Effector memory CD8-positive, alpha-beta T cell (primary cell): Measurements from ENCODE around the gene LTBR.
"Not testable (repeated sequence)": the region's sequence is repeated elsewhere in the genome, so short reads cannot be mapped to it uniquely, and the experiment has no call there.

Experiments
- ATAC-seq: fragments of 150-1000 bp; cut with Tn5 transposase; replicated peaks from 2 replicates; pipeline ENCODE4 v1.10.0; 2021; ENCODE audit warnings: mild to moderate bottlenecking, moderate library complexity
- DNase-seq, 3 experiments: peaks; one replicate each; pipeline ENCODE4 v3.0.0; 2021
- H3K27ac Mint-ChIP-seq, 2 donors: one replicate each; pipeline ENCODE4 v1.8.0; 2022; ENCODE audit warnings: mild to moderate bottlenecking in 2 of 2, mixed read lengths in 2 of 2, moderate library complexity in 2 of 2
- H3K27me3 Mint-ChIP-seq, 2 donors: one replicate each; pipeline ENCODE4 v1.8.0; 2022; ENCODE audit warnings: mixed read lengths in 2 of 2
- H3K36me3 Mint-ChIP-seq: one replicate; pipeline ENCODE4 v1.8.0; 2022; ENCODE audit warnings: mild to moderate bottlenecking, moderate library complexity, mixed read lengths; ENCODE audit not compliant: insufficient read depth
- H3K4me1 Mint-ChIP-seq, 2 donors: one replicate each; pipeline ENCODE4 v1.8.0; 2022; ENCODE audit warnings: low read depth in 2 of 2, mixed read lengths in 2 of 2
- H3K4me3 Mint-ChIP-seq, 2 donors: one replicate each; pipeline ENCODE4 v1.8.0; 2022; ENCODE audit warnings: mild to moderate bottlenecking in 2 of 2, mixed read lengths in 2 of 2, moderate library complexity in 2 of 2
- H3K9me3 Mint-ChIP-seq, 2 donors: one replicate each; pipeline ENCODE4 v1.8.0; 2022; ENCODE audit warnings: mixed read lengths in 2 of 2
- total RNA-seq, 9 experiments: gene quantifications; one replicate each; lab custom pipeline; 2026; lab: John Stamatoyannopoulos, UW

Gene LTBR
- 0 to 0.43 (median 0) reads per million in 9 experiments for total RNA-seq

DNA sequence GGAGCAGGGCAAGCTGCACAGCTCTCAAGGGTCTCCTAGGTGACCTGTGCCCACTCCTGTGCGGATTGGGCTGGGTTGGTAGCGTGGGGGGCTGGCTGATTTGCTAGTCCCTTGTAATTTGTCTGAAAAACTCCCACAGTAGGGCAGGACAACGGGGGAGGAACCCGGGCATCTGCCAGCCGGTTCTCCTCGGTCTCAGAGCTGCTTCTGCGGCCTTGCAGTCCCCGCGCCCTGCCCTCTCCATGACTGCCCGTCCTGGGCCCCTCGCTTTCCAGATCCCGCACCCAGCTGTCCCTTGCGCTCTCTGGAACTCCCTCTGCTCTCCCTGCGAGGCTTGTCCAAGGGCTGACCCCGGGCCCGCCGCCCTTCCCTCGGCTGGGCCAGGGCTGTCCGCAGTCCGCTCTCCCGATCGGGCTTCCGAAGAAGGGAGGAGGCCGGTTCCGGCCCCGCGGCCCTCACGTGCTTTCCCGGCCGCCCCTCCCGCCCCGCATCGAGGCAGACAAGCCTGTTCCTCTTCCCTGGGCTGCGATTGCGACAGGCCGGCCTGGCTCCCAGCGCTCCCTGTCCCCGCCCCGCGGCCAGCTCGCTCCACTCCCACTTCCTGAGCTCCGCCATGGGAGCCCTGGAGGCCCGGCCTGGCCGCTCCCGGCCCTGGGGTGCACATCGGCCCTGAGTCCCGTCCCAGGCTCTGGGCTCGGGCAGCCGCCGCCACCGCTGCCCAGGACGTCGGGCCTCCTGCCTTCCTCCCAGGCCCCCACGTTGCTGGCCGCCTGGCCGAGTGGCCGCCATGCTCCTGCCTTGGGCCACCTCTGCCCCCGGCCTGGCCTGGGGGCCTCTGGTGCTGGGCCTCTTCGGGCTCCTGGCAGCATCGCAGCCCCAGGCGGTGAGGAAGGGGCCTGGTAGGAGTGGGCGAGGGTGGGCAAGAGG lies at the start of gene LTBR:
Gene LTBR (plus strand): TSS at position 591 of the 927 bp plus-strand sequence. CDS start 197 bp downstream, at position 788.
- Mint-ChIP-seq H3K9me3 (no peaks in the 10 kb centered on the region), H3K4me3 (peak within 1 kb of the TSS in 1 of 2 donors; percentile 41), H3K36me3 (no peaks in the 10 kb centered on the region), H3K27ac (no peak within 1 kb of the TSS), H3K27me3 (peaks cover 33 to 62% of the 10 kb centered on the region in 2 donors), H3K4me1 (peaks cover 0 to 8% of the 10 kb centered on the region in 2 donors)
- DNase-seq (no peak), ATAC-seq (no peak)

DNA sequence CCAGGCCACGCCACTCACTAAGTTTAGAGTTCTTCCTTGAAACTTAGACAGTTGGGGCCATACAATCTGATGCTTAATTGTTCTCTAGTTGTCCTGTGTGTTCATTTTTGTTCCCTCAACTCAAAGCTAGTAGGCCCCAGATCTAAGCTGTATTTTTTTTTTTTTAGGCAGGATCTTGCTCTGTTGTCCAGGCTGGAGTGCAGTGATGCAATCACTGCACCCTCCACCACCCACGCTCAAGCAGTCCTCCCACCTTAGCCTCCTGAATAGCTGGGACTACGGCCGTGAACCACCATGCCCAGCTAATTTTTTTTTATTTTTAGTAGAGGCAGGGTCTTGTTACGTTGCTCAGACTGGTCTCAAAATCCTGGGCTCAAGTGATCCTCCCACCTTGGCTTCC lies 49.6 kb upstream of the LTBR start:
- Mint-ChIP-seq H3K27me3 (no peaks in the 10 kb centered on the region), H3K4me1 (peaks cover 45 to 49% of the 10 kb centered on the region in 2 donors), H3K9me3 (no peaks in the 10 kb centered on the region), H3K36me3 (peaks cover 58% of the 10 kb centered on the region), H3K27ac (peak overlapping the region in 1 of 2 donors; percentile 88), H3K4me3 (no peak overlapping the region)
- ATAC-seq: no peak
- no peak for DNase-seq

DNA sequence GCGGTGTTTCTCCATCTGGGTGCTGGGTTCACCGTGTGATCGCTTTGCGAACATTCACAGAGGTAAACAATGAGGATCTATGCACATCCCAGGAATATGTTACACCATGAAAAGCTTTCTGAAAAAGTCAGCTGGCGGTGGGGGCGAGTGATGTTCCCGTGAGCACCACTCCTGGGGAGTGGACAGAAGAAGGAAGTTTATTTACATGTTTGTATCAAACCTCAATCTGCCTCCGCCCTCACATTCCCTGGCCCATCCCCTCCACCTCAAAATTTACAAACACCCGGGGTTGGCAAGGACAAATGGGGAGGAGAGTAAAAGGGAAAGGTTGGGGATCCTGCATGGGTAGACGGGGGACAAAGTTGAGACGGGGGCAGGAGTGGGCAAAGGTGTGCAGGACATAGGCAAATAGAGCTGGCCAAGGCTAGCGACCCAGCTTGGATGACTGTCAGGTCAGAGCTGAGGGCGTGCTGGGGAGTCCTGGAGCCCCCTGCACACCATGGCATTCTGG lies 49.0 kb upstream of the LTBR start:
- Mint-ChIP-seq H3K4me3 (no peak overlapping the region), H3K9me3 (no peaks in the 10 kb centered on the region), H3K27me3 (no peaks in the 10 kb centered on the region), H3K36me3 (peaks cover 53% of the 10 kb centered on the region), H3K27ac (no peak overlapping the region), H3K4me1 (peaks cover 45 to 49% of the 10 kb centered on the region in 2 donors)
- ATAC-seq (no peak), DNase-seq (no peak)

DNA sequence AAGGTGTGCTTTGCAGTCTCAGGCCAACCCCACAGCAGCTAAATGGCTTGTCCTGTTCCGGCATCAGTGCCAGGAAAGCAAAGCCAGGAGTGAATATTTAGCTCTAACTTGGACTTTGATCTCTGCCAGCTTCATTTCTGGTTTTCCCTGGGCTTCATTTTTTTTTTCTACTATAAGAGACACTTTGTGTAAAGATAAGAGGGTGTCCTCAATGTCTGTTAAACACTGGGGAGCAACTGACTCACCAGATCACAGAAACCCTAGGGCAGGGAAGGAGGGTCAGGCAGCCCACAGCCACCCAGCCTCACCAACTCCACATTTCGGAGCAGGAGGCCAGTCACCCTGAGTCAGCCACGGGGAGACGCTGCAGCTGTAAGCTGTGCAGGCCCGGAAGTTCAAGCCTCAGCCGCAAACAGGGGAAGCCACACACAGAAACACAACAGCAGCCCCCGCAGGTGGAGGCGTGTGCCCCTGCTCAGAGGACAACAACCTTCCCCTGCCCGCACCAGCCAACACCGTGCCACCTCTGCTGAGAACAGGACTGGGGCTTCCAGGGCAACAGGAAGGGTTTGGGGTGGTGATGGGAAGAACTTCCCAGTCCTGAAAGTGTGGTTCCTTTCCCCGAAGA lies 48.4 kb upstream of the LTBR start:
- H3K27me3 Mint-ChIP-seq: no peaks in the 10 kb centered on the region
- peaks cover 47% of the 10 kb centered on the region for H3K36me3 Mint-ChIP-seq
- DNase-seq: peak; percentile 78 to 82 (median 81)
- no peak overlapping the region for H3K27ac Mint-ChIP-seq
- H3K9me3 Mint-ChIP-seq: no peaks in the 10 kb centered on the region
- no peak overlapping the region for H3K4me3 Mint-ChIP-seq
- peak; percentile 71 for ATAC-seq
- H3K4me1 Mint-ChIP-seq: peaks cover 45 to 49% of the 10 kb centered on the region in 2 donors

DNA sequence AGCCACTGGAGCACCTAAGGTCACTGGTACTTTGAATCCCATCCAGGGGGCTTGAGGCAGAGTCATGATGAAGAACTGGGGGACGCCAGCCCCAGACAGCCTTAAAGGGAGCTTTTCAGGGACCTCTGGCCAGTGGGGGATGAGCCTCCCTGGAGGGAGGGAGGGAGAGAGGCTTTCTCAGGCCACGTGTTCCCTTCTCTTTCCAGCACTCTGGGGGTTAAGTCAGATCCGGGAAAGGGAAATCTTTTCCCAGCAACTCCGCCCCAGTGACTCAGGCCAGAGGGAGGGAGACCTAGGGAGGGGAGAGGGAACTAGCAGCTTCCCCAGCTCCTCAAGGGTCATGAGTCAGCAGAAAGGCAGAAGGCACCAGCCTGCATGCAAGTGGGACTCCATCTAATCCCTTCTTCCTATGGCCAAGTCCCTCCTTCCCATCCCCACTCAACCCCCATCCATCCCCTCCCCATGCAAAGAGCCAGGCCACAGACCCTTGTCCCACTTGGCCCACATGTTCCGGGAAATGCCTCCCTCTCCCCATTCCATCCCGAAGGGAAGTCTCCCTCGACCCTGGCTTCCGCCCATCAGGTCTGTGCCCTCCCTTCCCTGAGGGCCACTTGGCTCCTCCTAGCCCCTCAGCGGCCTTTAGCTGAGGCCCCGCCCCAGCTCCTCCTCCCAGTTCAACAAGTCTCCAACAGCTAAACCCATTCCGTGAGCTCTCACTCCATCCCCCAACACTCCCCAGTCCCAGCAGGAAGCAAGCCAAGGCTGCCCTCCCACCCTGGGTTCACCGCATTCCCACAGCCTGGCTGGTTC lies 47.7 kb upstream of the LTBR start:
- peak; percentile 29 for ATAC-seq
- Mint-ChIP-seq H3K27me3 (no peaks in the 10 kb centered on the region), H3K9me3 (no peaks in the 10 kb centered on the region), H3K4me3 (no peak overlapping the region), H3K27ac (no peak overlapping the region), H3K36me3 (peaks cover 42% of the 10 kb centered on the region), H3K4me1 (peaks cover 45 to 49% of the 10 kb centered on the region in 2 donors)
- peak; percentile 43 to 52 (median 50) for DNase-seq

DNA sequence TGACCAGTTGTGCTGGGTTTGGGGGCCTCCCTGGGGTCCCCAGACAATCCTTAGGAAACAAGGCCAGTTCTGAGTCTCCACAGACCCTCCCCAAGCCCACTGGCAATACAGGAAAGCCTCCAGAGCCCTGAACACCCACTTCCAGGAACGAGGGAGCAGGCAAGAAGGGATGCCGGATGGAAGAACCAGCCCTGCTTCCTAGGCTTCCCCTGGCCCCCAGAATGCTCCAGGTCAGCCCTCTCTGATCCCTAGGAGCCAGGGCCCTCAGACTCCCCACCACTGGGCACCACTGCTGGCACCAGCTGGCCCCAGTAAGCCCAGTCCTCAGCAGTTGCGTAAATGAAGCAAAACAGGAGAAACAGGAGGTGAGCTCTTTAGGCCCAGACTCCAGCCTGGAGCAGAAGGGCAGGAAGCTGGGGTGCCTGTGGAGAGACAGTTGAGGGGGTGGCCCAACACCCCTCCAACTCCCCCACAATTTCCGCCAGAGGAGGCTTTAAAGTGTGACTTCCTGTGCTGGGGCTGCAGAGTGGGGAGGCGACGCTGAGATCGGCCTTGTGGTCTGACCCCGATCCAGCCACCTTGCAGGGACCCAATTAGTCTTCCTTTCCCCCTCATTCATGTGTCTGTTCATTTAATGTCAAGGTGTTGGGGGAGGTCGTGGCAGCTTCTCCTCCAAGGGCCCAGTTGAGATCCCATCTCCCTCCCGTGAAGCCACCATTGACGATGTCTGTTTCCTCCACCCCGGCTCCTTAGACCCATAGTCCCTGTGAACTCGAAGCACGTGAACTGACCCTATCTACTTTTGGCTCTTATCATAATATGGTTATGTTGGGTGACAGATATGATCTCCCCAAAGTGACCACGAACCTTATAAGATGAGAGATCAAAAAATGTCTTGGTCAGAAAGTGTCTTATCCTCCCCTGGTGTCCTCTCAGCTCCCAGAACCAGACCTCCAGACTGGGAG lies 46.8 kb upstream of the LTBR start:
- Mint-ChIP-seq H3K9me3 (no peaks in the 10 kb centered on the region), H3K36me3 (peaks cover 39% of the 10 kb centered on the region), H3K27me3 (no peaks in the 10 kb centered on the region), H3K27ac (no peak overlapping the region), H3K4me3 (no peak overlapping the region), H3K4me1 (peaks cover 50 to 53% of the 10 kb centered on the region in 2 donors)
- ATAC-seq: peak; percentile 69
- DNase-seq: peak; percentile 74 to 78 (median 76)

DNA sequence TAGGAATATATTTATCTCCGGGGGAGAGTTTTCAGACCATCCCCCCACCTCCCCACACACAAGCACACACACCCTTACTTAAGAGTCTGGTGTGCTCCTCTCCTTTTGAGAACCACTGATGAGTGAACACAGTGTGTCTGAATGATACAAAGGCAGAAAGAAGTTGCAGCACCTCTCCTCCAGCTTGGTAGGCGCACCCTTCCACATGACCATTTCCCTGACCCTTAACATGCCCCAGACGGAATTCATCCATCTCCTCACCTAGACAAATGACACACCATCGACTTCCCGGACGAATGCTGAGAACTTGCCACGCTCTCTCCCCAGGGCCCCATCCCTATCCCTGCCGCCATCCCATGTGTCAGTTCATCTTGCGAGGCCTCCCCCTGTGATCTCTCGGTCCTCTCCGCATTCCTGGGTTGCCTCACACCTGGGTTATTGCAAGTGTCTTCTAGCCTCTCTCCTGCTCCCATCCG lies 46.0 kb upstream of the LTBR start:
- no peaks in the 10 kb centered on the region for H3K9me3 Mint-ChIP-seq
- no peak overlapping the region for H3K27ac Mint-ChIP-seq
- no peaks in the 10 kb centered on the region for H3K27me3 Mint-ChIP-seq
- peaks cover 32% of the 10 kb centered on the region for H3K36me3 Mint-ChIP-seq
- no peak for DNase-seq
- H3K4me1 Mint-ChIP-seq: peaks cover 50 to 53% of the 10 kb centered on the region in 2 donors
- ATAC-seq: no peak
- H3K4me3 Mint-ChIP-seq: no peak overlapping the region

DNA sequence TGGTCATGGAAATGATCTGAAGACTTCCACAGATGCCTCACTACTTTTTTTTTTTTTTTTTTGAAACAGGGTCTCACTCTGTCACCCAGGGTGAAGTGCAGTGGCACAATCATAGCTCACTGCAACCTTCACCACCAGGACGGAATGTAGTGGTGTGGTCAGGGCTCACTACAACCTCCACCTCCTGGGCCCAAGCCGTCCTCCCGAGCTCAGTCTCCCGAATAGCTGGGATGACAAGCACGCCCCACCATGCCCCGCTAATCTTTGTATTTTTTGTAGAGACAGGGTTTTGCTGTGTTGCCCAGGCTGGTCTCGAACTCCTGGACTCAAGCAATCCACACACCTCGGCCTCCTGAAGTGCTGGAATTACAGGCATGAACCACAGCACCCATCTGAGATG lies 45.4 kb upstream of the LTBR start:
- not testable (repeated sequence) for DNase-seq, H3K27me3 Mint-ChIP-seq, H3K27ac Mint-ChIP-seq, H3K4me3 Mint-ChIP-seq, H3K9me3 Mint-ChIP-seq, ATAC-seq
- H3K36me3 Mint-ChIP-seq: peaks cover 29% of the 10 kb centered on the region
- H3K4me1 Mint-ChIP-seq: peaks cover 50 to 53% of the 10 kb centered on the region in 2 donors

DNA sequence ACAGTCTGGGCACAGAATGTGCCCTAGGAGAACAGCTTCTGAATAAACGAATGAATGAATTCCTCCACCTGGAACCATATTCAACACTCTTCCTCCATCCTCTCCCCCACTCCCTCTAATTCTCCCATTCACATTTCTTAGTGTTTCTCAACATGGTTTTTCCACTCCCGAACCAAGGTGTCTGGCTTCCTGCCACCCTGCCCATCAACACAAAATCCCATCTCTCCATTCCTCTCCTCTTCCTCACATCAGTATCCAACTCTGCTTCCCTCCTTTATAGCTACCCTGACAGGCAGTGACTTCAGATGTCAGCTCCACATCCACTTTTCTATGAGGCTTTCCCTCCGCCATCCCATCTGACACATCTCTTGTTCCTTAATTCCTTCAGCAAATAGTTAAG lies 45.0 kb upstream of the LTBR start:
- ATAC-seq (no peak), DNase-seq (no peak)
- Mint-ChIP-seq H3K27ac (no peak overlapping the region), H3K4me3 (no peak overlapping the region), H3K27me3 (no peaks in the 10 kb centered on the region), H3K9me3 (no peaks in the 10 kb centered on the region), H3K36me3 (peaks cover 25% of the 10 kb centered on the region), H3K4me1 (peaks cover 49 to 52% of the 10 kb centered on the region in 2 donors)

DNA sequence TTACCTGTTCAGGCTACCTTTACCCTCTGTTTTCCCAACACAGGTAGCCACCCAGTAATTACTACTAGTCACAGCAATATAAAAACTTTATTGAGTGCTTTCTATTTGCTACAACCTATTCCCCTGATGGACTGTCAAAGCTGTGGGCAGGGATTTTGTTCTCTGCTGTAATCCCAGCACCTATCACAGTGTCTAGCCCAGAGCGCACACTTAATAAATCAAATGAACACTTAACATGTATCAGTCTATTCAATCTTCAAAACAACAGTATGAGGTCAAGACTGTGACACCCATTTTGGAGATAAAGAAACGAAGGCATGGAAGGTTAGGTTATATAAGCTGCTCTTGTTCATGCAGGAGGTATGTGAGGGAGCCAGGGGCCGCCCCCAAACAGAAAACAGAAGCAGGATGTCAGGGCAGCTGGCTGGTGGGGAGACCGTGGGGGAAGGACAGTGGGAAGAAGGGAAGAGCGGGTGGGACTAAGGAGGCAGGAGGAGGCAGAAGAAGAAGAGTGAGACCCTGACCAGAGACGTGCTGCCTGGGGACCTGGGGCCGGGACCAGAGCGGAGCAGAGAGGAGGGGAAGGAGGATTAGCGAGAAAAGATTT lies 43.8 kb upstream of the LTBR start:
- H3K27me3 Mint-ChIP-seq: no peaks in the 10 kb centered on the region
- no peak overlapping the region for H3K4me3 Mint-ChIP-seq
- no peak for ATAC-seq
- no peak overlapping the region for H3K27ac Mint-ChIP-seq
- H3K36me3 Mint-ChIP-seq: peaks cover 16% of the 10 kb centered on the region
- no peaks in the 10 kb centered on the region for H3K9me3 Mint-ChIP-seq
- peaks cover 40 to 45% of the 10 kb centered on the region in 2 donors for H3K4me1 Mint-ChIP-seq
- DNase-seq: no peak

DNA sequence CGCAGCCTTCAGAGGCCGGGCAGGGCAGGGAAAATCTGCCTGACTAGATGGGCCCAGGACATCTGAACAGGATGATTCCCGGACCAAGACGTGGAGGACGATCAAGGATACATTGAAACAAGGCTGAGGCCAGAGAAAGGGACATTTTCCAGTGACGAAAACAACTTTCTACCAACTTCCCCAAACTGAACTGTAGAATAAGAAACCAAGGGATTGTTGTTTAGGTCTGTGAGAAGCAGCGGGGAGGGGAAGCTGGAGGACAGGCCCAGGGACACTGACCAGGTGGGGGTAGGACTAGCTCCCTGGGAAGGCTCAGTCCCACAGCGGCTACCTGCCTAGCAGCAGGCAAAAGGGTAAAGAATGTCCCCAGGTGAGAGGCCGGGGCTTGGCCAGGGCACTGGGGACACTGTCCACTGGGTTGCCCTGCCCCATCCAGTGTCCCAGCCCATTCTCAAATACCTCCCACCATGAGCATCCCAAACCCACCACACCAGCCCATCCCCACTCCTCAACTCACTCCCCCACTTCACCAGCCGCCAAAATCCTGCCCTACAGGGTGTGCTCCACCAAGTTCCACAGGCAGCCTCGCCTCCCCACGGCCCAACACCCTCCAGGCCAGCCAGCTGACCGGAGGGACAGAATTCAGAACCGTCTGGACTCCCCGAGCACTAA lies 43.1 kb upstream of the LTBR start:
- no peak for DNase-seq
- H3K36me3 Mint-ChIP-seq: peaks cover 10% of the 10 kb centered on the region
- no peak overlapping the region for H3K27ac Mint-ChIP-seq

More for the DNA sequence above, 43.1 kb upstream of the LTBR start:
- Mint-ChIP-seq H3K27me3 (no peaks in the 10 kb centered on the region), H3K9me3 (no peaks in the 10 kb centered on the region), H3K4me1 (peaks cover 40 to 45% of the 10 kb centered on the region in 2 donors), H3K4me3 (no peak overlapping the region)
- no peak for ATAC-seq
